ENCODE results near the gene TNFRSF8. TPM values are rescaled to one million over a fixed set of nuclear protein-coding genes. Genes with fewer than 3 reads are reported as not detected.

The TNFRSF8 gene
- total RNA-seq, 1 donor from 2014 or later, result not detected

DNA sequence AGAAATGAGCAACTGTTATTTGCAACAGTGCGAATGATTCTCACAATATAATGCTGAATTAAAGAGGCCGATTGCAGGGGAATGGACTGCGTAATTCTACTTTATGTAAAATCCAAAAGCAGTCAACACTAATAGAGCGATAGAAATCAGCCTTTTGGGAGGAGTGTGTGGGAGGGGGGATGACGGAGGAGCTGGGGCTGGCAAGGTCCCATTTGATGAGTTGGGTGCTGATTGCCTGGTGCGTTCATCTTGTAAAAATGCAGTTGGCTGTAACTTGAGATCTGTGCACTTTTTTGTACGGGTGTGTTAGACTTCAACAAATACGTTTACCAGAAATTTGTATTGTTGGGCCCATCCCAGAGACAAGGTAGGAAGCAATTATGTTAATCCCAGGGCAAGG, 20.7 kb downstream of the TNFRSF8 start:
- H3K27me3 ChIP-seq (ENCODE audit: control insufficient read depth, insufficient read depth, low read length), result no peaks in the 10 kb centered on the region
- H3K36me3 ChIP-seq (ENCODE audit: control insufficient read depth, insufficient read depth, low read length), result no peaks in the 10 kb centered on the region
- H3K4me3 ChIP-seq (ENCODE audit: low read depth, low read length), result no peak overlapping the region
- DNase-seq (ENCODE audit: low read depth), result no peak
- no peak for FAIRE-seq
- no peak for TF ChIP-seq CTCF (IDR thresholded peaks at IDR 0.05; ENCODE audit: insufficient read depth, low read length, severe bottlenecking)

GRCh38 chr1:12085643-12086260, 22.6 kb downstream of the TNFRSF8 start:
- DNase-seq (ENCODE audit: low read depth) (no peak), FAIRE-seq (peak; percentile 64)
- no peak for TF ChIP-seq CTCF (IDR thresholded peaks at IDR 0.05; ENCODE audit: insufficient read depth, low read length, severe bottlenecking)
- Histone ChIP-seq H3K36me3 (ENCODE audit: control insufficient read depth, insufficient read depth, low read length) (no peaks in the 10 kb centered on the region), H3K4me3 (ENCODE audit: low read depth, low read length) (no peak overlapping the region), H3K27me3 (ENCODE audit: control insufficient read depth, insufficient read depth, low read length) (no peaks in the 10 kb centered on the region)

DNA sequence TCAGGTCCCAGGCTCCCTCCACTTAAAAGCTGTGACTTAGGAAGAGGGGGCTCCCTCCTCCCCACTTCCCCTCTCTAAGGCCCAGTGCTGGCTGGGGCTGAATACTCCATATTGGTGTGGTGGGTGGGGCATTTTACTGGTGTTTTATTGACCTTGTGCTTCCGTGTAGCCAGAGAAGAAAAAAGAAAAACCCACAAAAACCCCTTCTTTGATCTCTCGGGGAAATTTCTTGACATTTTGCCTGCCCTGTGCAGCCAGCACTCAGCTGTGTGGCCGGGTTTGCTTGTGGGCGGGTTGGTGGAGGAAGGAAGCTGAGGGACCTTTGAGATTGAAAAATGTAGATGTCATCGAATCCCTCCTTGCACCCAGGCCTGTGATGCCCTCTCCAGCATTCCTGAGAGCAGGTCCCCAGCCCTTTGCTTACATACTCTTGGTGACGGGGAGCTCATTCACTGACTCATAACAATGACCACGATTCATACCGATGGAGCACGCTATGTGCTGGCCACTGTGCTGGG, 24.8 kb downstream of the TNFRSF8 start:
- no peak for TF ChIP-seq CTCF (IDR thresholded peaks at IDR 0.05; ENCODE audit: insufficient read depth, low read length, severe bottlenecking)
- FAIRE-seq, result no peak
- DNase-seq (ENCODE audit: low read depth), result no peak
- H3K27me3 ChIP-seq (ENCODE audit: control insufficient read depth, insufficient read depth, low read length), result no peaks in the 10 kb centered on the region
- no peaks in the 10 kb centered on the region for H3K36me3 ChIP-seq (ENCODE audit: control insufficient read depth, insufficient read depth, low read length)
- no peak overlapping the region for H3K4me3 ChIP-seq (ENCODE audit: low read depth, low read length)

GRCh38 chr1:12088607-12089006, 25.5 kb downstream of the TNFRSF8 start:
- no peaks in the 10 kb centered on the region for H3K36me3 ChIP-seq (ENCODE audit: control insufficient read depth, insufficient read depth, low read length)
- no peak overlapping the region for H3K4me3 ChIP-seq (ENCODE audit: low read depth, low read length)
- no peak for TF ChIP-seq CTCF (IDR thresholded peaks at IDR 0.05; ENCODE audit: insufficient read depth, low read length, severe bottlenecking)
- no peaks in the 10 kb centered on the region for H3K27me3 ChIP-seq (ENCODE audit: control insufficient read depth, insufficient read depth, low read length)
- FAIRE-seq (no peak), DNase-seq (ENCODE audit: low read depth) (no peak)

DNA sequence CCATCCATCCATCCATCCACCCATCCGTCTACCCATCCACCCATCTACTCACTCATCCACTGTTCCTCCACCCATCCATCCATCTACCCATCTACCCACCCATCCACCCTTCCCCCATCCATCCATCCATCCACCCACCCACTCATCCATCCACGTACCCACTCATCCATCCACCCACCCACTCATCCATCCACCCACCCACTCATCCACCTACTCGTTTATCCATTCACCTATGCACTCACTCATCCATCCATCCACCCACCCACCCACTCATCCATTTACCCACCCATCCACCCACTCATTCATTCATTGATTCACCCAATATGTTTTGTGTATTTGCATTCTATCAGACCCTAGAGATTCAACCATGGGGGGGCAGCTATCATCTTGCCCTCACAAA, 27.2 kb downstream of the TNFRSF8 start:
- DNase-seq (ENCODE audit: low read depth) (no peak), FAIRE-seq (no peak)
- TF ChIP-seq CTCF (IDR thresholded peaks at IDR 0.05; ENCODE audit: insufficient read depth, low read length, severe bottlenecking), result no peak

GRCh38 chr1:12091191-12091590, 28.1 kb downstream of the TNFRSF8 start:
- H3K36me3 ChIP-seq (ENCODE audit: control insufficient read depth, insufficient read depth, low read length), result no peaks in the 10 kb centered on the region
- FAIRE-seq, result no peak
- H3K27me3 ChIP-seq (ENCODE audit: control insufficient read depth, insufficient read depth, low read length), result no peaks in the 10 kb centered on the region
- H3K4me3 ChIP-seq (ENCODE audit: low read depth, low read length), result no peak overlapping the region
- no peak for DNase-seq (ENCODE audit: low read depth)
- TF ChIP-seq CTCF (IDR thresholded peaks at IDR 0.05; ENCODE audit: insufficient read depth, low read length, severe bottlenecking), result no peak

More for the DNA sequence above, 27.2 kb downstream of the TNFRSF8 start:
- Histone ChIP-seq H3K36me3 (ENCODE audit: control insufficient read depth, insufficient read depth, low read length) (no peaks in the 10 kb centered on the region), H3K27me3 (ENCODE audit: control insufficient read depth, insufficient read depth, low read length) (no peaks in the 10 kb centered on the region), H3K4me3 (ENCODE audit: low read depth, low read length) (no peak overlapping the region)
